ENCODE measurements around the gene CCDC83.

DNA sequence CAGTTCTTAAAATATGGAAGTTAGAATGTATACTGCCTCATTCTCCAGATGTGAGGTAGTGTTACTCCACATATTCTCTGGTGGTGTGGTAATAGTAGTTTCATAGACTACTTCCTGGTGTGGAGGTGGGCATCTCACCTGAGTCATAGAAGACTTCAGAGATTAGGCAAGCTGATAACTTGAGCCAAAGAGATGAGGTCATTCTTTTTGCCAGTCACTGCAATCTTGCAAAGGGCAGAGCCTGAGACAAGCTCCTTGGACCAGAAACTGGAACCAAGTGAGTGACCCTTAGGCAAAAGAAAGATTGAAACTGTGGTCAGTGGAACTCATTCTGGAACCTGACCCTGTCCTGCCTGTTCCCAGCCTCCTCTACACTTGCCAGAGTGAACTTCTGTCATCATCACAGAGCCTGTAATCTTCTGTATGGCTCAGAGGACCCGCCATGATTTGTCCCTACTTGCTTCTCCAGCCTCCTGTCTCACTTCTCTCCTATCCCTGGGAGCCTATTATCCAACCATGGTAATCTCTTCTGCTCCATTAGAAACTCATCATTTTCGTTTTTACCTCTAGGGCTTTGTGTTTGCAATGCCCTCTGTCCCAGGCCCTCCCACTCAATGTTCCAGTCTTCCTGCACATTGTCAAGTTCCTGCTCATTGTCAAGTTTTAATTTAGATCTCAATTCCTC, 10.6 kb upstream of the CCDC83 start:
- TF ChIP-seq, protein P1, sequence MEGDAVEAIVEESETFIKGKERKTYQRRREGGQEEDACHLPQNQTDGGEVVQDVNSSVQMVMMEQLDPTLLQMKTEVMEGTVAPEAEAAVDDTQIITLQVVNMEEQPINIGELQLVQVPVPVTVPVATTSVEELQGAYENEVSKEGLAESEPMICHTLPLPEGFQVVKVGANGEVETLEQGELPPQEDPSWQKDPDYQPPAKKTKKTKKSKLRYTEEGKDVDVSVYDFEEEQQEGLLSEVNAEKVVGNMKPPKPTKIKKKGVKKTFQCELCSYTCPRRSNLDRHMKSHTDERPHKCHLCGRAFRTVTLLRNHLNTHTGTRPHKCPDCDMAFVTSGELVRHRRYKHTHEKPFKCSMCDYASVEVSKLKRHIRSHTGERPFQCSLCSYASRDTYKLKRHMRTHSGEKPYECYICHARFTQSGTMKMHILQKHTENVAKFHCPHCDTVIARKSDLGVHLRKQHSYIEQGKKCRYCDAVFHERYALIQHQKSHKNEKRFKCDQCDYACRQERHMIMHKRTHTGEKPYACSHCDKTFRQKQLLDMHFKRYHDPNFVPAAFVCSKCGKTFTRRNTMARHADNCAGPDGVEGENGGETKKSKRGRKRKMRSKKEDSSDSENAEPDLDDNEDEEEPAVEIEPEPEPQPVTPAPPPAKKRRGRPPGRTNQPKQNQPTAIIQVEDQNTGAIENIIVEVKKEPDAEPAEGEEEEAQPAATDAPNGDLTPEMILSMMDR (IDR thresholded peaks at IDR 0.05): no peak
- TF ChIP-seq ZFX (IDR thresholded peaks at IDR 0.05; ENCODE audit: borderline replicate concordance): no peak

Measured in 22Rv1 (cell line).